Parathyroid adenoma (tissue), 2 donors: ENCODE results near the gene HSDL1.

Experiments used
- H2AFZ ChIP-seq: fragments of 300-600 bp; sonication (generic); one replicate; pipeline ENCODE4 v1.7.0; 2017; ENCODE audit warnings: antibody characterized with exemption, mild to moderate bottlenecking
- H3K27ac ChIP-seq: fragments of 300-600 bp; sonication (generic); one replicate; pipeline ENCODE4 v1.7.0; 2017
- H3K27me3 ChIP-seq: fragments of 300-600 bp; sonication (generic); one replicate; pipeline ENCODE4 v1.7.0; 2017; ENCODE audit warnings: low read length; ENCODE audit not compliant: control insufficient read depth, insufficient read depth
- H3K36me3 ChIP-seq: fragments of 300-600 bp; sonication (generic); one replicate; pipeline ENCODE4 v1.7.0; 2017; ENCODE audit warnings: low read length; ENCODE audit not compliant: control insufficient read depth, insufficient read depth
- H3K4me1 ChIP-seq: fragments of 300-600 bp; sonication (generic); one replicate; pipeline ENCODE4 v1.7.0; 2017; ENCODE audit warnings: control low read depth
- H3K4me2 ChIP-seq: fragments of 300-600 bp; sonication (generic); one replicate; pipeline ENCODE4 v1.7.0; 2017; ENCODE audit warnings: low read length
- H3K4me3 ChIP-seq: fragments of 300-600 bp; sonication (generic); one replicate; pipeline ENCODE4 v1.7.0; 2017; ENCODE audit warnings: low read depth, low read length
- H3K79me2 ChIP-seq: fragments of 300-600 bp; sonication (generic); one replicate; pipeline ENCODE4 v1.7.0; 2017; ENCODE audit warnings: control low read depth
- H3K9ac ChIP-seq: fragments of 300-600 bp; sonication (generic); one replicate; pipeline ENCODE4 v1.7.0; 2017; ENCODE audit warnings: mild to moderate bottlenecking
- H3K9me3 ChIP-seq: fragments of 300-600 bp; sonication (generic); one replicate; pipeline ENCODE4 v1.7.0; 2017; ENCODE audit warnings: low read length; ENCODE audit not compliant: control insufficient read depth
- TF ChIP-seq, protein P1 (sequence below): fragments of 300-600 bp; sonication (generic); IDR thresholded peaks from one replicate; pipeline ENCODE4 v1.7.0; 2017; ENCODE audit warnings: antibody characterized with exemption, mild to moderate bottlenecking
- donor health status: primary hyperparathyroidism.

The HSDL1 gene

DNA sequence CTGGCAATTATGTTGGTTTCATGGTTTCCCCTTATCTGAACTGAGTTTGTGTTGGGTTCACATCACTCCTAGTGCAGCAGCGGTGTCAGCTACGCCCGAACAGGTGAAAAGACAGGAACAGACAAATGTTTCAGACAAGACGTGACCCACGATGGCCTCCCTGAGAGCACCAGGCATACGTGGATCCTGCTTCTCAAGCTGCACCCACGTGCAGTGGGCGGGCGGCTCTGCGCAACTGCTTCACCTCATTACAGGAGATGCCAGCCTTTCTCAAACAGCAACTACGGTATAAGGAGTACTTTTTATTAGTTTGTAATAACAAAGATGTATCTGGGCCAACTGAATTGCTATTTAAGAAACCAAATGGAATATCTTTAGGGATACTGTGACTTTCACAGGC lies 69.6 kb downstream of the HSDL1 start:
- Histone ChIP-seq H3K27ac (no peak overlapping the region), H3K9ac (no peak overlapping the region), H3K79me2 (peaks cover 22% of the 10 kb centered on the region), H3K9me3 (no peaks in the 10 kb centered on the region), H3K36me3 (no peaks in the 10 kb centered on the region), H2AFZ (no peak overlapping the region), H3K27me3 (no peaks in the 10 kb centered on the region), H3K4me2 (no peak overlapping the region), H3K4me1 (no peaks in the 10 kb centered on the region), H3K4me3 (no peak overlapping the region)
- TF ChIP-seq, protein P1, sequence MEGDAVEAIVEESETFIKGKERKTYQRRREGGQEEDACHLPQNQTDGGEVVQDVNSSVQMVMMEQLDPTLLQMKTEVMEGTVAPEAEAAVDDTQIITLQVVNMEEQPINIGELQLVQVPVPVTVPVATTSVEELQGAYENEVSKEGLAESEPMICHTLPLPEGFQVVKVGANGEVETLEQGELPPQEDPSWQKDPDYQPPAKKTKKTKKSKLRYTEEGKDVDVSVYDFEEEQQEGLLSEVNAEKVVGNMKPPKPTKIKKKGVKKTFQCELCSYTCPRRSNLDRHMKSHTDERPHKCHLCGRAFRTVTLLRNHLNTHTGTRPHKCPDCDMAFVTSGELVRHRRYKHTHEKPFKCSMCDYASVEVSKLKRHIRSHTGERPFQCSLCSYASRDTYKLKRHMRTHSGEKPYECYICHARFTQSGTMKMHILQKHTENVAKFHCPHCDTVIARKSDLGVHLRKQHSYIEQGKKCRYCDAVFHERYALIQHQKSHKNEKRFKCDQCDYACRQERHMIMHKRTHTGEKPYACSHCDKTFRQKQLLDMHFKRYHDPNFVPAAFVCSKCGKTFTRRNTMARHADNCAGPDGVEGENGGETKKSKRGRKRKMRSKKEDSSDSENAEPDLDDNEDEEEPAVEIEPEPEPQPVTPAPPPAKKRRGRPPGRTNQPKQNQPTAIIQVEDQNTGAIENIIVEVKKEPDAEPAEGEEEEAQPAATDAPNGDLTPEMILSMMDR, result no peak

- no peaks in the 10 kb centered on the region for H3K4me1 ChIP-seq
- no peaks in the 10 kb centered on the region for H3K36me3 ChIP-seq
- H3K9ac ChIP-seq, result no peak overlapping the region
- no peak overlapping the region for H3K4me2 ChIP-seq
- H3K9me3 ChIP-seq, result no peaks in the 10 kb centered on the region
- TF ChIP-seq, protein P1, result no peak
- no peak overlapping the region for H3K4me3 ChIP-seq
- no peaks in the 10 kb centered on the region for H3K27me3 ChIP-seq
- H3K79me2 ChIP-seq, result peaks cover 18% of the 10 kb centered on the region
- H2AFZ ChIP-seq, result no peak overlapping the region
- no peak overlapping the region for H3K27ac ChIP-seq
These were observed 70.3 kb downstream of the HSDL1 start for GRCh38 chr16:84074721-84075120.
